ENCODE data around the gene CREG2.

CREG2 gene

GRCh38 chr2:101307503-101307902, 79.8 kb downstream of the CREG2 start:
- DNase-seq (ENCODE audit: low spot score), result no peak

- no peak for DNase-seq (ENCODE audit: low spot score)
Observed at GRCh38 chr2:101306410-101306809, 80.9 kb downstream of the CREG2 start.

GRCh38 chr2:101305492-101306078, 81.7 kb downstream of the CREG2 start:
- no peak for DNase-seq (ENCODE audit: low spot score)

- no peak for DNase-seq (ENCODE audit: low spot score)
Observed at GRCh38 chr2:101305035-101305434, 82.3 kb downstream of the CREG2 start.

- no peak for DNase-seq (ENCODE audit: low spot score)
Observed at GRCh38 chr2:101303688-101304087, 83.6 kb downstream of the CREG2 start.

- no peak for DNase-seq (ENCODE audit: low spot score)
Observed at GRCh38 chr2:101302016-101302415, 85.3 kb downstream of the CREG2 start.

- no peak for DNase-seq (ENCODE audit: low spot score)
Observed at GRCh38 chr2:101300836-101301235, 86.5 kb downstream of the CREG2 start.

- no peak for DNase-seq (ENCODE audit: low spot score)
Observed at GRCh38 chr2:101300164-101300563, 87.1 kb downstream of the CREG2 start.

GRCh38 chr2:101299604-101300003, 87.7 kb downstream of the CREG2 start:
- no peak for DNase-seq (ENCODE audit: low spot score)

- no peak for DNase-seq (ENCODE audit: low spot score)
Observed at GRCh38 chr2:101297383-101297782, 89.9 kb downstream of the CREG2 start.

GRCh38 chr2:101296371-101296770, 90.9 kb downstream of the CREG2 start:
- DNase-seq (ENCODE audit: low spot score), result no peak

GRCh38 chr2:101295895-101296294, 91.4 kb downstream of the CREG2 start:
- no peak for DNase-seq (ENCODE audit: low spot score)
